GM12878 (cell line): ENCODE measurements around the gene TMEM182. TPM values are rescaled to one million over a fixed set of nuclear protein-coding genes. Genes with fewer than 3 reads are reported as not detected.

Experiments used
- ATAC-seq: fragments of 200-7000 bp; cut with Tn5 transposase; 3 replicates; pipeline ENCODE4 v1.9.1; 2020; ENCODE audit warnings: mild to moderate bottlenecking, moderate library complexity
- BruUV-seq: library from RNA; stranded (reverse); fragments of 400-500 nt; replicated peaks from 2 replicates; lab custom pipeline; 2021; lab: Mats Ljungman, UMichigan
- CTCF ChIA-PET: fragments of 300-600 bp; sonication (Branson Sonifier 250); formaldehyde crosslinking; extraction: SDS; loops from one replicate; lab custom pipeline; 2021; ENCODE audit warnings: inconsistent platforms; lab: Yijun Ruan, JAX
- POLR2A ChIA-PET: fragments of 350-600 bp; formaldehyde crosslinking; extraction: SDS; loops from one replicate; lab custom pipeline; 2021; ENCODE audit warnings: inconsistent platforms; lab: Charles Lee
- RAD21 ChIA-PET: fragments of 300-600 bp; sonication (Branson Sonifier 250); formaldehyde crosslinking; loops from one replicate; lab custom pipeline; 2023; ENCODE audit warnings: antibody characterized with exemption; ENCODE audit not compliant: unreplicated experiment; lab: Charles Lee
- SMC1A ChIA-PET: fragments of 300-600 bp; sonication (Branson Sonifier 250); formaldehyde crosslinking; loops from one replicate; lab custom pipeline; 2023; ENCODE audit not compliant: unreplicated experiment, uncharacterized antibody; lab: Charles Lee
- DNase-seq: peaks from one replicate; pipeline ENCODE4 v3.0.0-alpha.2; 2011; ENCODE audit warnings: low read depth, low spot score
- FAIRE-seq: peaks from 3 replicates; lab custom pipeline; 2011; peaks lifted over from hg19 to GRCh38; lab: Jason Lieb, UNC
- H2AFZ ChIP-seq: 2 replicates; pipeline ENCODE4 v1.6.0; 2011; ENCODE audit warnings: low read depth, low read length, control low read depth; ENCODE audit not compliant: control insufficient read depth
- H3K27ac ChIP-seq: 2 replicates; pipeline ENCODE4 v1.5.1; 2011; ENCODE audit warnings: control low read depth; ENCODE audit not compliant: control insufficient read depth, insufficient read depth
- H3K27me3 ChIP-seq, 2 experiments: replicated peaks in 1 of 2; 2 replicates each; pipeline versions ENCODE4 v1.6.0 to v1.6.1; 2011; ENCODE audit warnings: low read length in 1 of 2; ENCODE audit not compliant: control insufficient read depth in 2 of 2, insufficient read depth in 2 of 2
- H3K36me3 ChIP-seq, 2 experiments: 2 replicates each; pipeline ENCODE4 v1.5.1; 2011; ENCODE audit warnings: low read length in 1 of 2; ENCODE audit not compliant: control insufficient read depth in 2 of 2, insufficient read depth in 2 of 2
- H3K4me1 ChIP-seq: 2 replicates; pipeline ENCODE4 v1.6.1; 2011; ENCODE audit warnings: mild to moderate bottlenecking, low read length, moderate library complexity, mixed read lengths; ENCODE audit not compliant: control insufficient read depth, insufficient read depth
- H3K4me2 ChIP-seq: 2 replicates; pipeline ENCODE4 v1.6.0; 2011; ENCODE audit warnings: control low read depth; ENCODE audit not compliant: control insufficient read depth, insufficient read depth
- H3K4me3 ChIP-seq: fragments of 200-600 bp; sonication (generic); 2 replicates; pipeline ENCODE4 v1.5.1; 2016
- H3K79me2 ChIP-seq: 2 replicates; pipeline ENCODE4 v1.6.0; 2011; ENCODE audit warnings: low read length; ENCODE audit not compliant: control insufficient read depth, insufficient read depth
- H3K9ac ChIP-seq: 2 replicates; pipeline ENCODE4 v1.8.0; 2011; ENCODE audit warnings: low read length, control low read depth, mixed read lengths; ENCODE audit not compliant: control insufficient read depth, insufficient read depth
- H3K9me3 ChIP-seq: replicated peaks from 3 replicates; pipeline ENCODE4 v1.5.1; 2011; ENCODE audit warnings: mild to moderate bottlenecking, low read length; ENCODE audit not compliant: control insufficient read depth, insufficient read depth
- H4K20me1 ChIP-seq: 2 replicates; pipeline ENCODE4 v1.6.0; 2011; ENCODE audit not compliant: control insufficient read depth, insufficient read depth
- CBFB ChIP-seq: IDR thresholded peaks from 2 replicates; pipeline ENCODE4 v1.6.1; 2016; ENCODE audit warnings: antibody characterized with exemption, low read depth
- CEBPZ ChIP-seq: fragments of 150-350 bp; IDR thresholded peaks from 2 replicates; pipeline ENCODE4 v1.6.1; 2016; ENCODE audit warnings: low read depth, low read length
- CREM ChIP-seq: IDR thresholded peaks from 2 replicates; pipeline ENCODE4 v1.6.1; 2014; ENCODE audit warnings: antibody characterized with exemption, low read depth
- IKZF1 ChIP-seq: fragments of 450-650 bp; conservative IDR thresholded peaks from 2 replicates; pipeline ENCODE4 v1.6.1; 2017; ENCODE audit warnings: antibody characterized with exemption, mild to moderate bottlenecking
- MTA2 ChIP-seq: fragments of 450-650 bp; IDR thresholded peaks from 2 replicates; pipeline ENCODE4 v1.6.1; 2016; ENCODE audit warnings: low read depth, mild to moderate bottlenecking, moderate library complexity
- NKRF ChIP-seq: fragments of 450-650 bp; conservative IDR thresholded peaks from 2 replicates; pipeline ENCODE4 v1.6.1; 2017; ENCODE audit warnings: mild to moderate bottlenecking, moderate library complexity
- NR2C1 ChIP-seq: fragments of 450-650 bp; IDR thresholded peaks from 2 replicates; pipeline ENCODE4 v1.6.1; 2017; ENCODE audit warnings: antibody characterized with exemption, mild to moderate bottlenecking, moderate library complexity
- NR2C2 ChIP-seq: IDR thresholded peaks from 2 replicates; pipeline ENCODE4 v1.6.1; 2011; ENCODE audit warnings: borderline replicate concordance, low read depth; ENCODE audit not compliant: control insufficient read depth, insufficient read length
- RAD21 ChIP-seq: IDR thresholded peaks from 2 replicates; pipeline ENCODE4 v1.6.1; 2011; ENCODE audit warnings: mild to moderate bottlenecking, low read depth, low read length, moderate library complexity; ENCODE audit not compliant: insufficient read depth
- RELA ChIP-seq: fragments of 450-650 bp; IDR thresholded peaks from 2 replicates; pipeline ENCODE4 v1.8.0; 2014; ENCODE audit warnings: borderline replicate concordance; ENCODE audit not compliant: partially characterized antibody
- SUPT20H ChIP-seq: IDR thresholded peaks from 2 replicates; pipeline ENCODE4 v1.6.1; 2011; ENCODE audit warnings: low read depth, mild to moderate bottlenecking, low read length, moderate library complexity, borderline replicate concordance; ENCODE audit not compliant: control insufficient read depth
- TCF7 ChIP-seq: IDR thresholded peaks from 2 replicates; pipeline ENCODE4 v1.6.1; 2014; ENCODE audit warnings: antibody characterized with exemption, borderline replicate concordance
- ZNF217 ChIP-seq: fragments of 450-650 bp; IDR thresholded peaks from 2 replicates; pipeline ENCODE4 v1.6.1; 2017; ENCODE audit warnings: antibody characterized with exemption, mild to moderate bottlenecking
- ZNF274 ChIP-seq: IDR thresholded peaks from one replicate; pipeline ENCODE4 v1.8.0; 2011; ENCODE audit not compliant: insufficient read length, insufficient read depth
- ZNF622 ChIP-seq: fragments of 450-650 bp; IDR thresholded peaks from 2 replicates; pipeline ENCODE4 v1.6.1; 2017; ENCODE audit warnings: mild to moderate bottlenecking, inconsistent platforms
- WGBS: methylation state at CpG from one replicate; pipeline ENCODE4 v1.1.6; 2016; ENCODE audit warnings: low lambda C conversion rate; ENCODE audit not compliant: insufficient replicate concordance, insufficient coverage; ENCODE audit errors: missing lambda C conversion rate; 5-methylcytosine and 5-hydroxymethylcytosine counted together
- in situ Hi-C: fragments of 300-500 bp; cut with MboI; formaldehyde crosslinking; loops from 9 replicates; pipeline ENCODE4 v1.14.3; 2018; ENCODE audit warnings: mixed read lengths
- intact Hi-C: fragments of 100-400 bp; cut with micrococcal nuclease; formaldehyde crosslinking; loops from one replicate; pipeline ENCODE4 v1.14.2; 2022; ENCODE audit not compliant: unreplicated experiment
- polyA plus RNA-seq, 11 experiments: library from polyadenylated mRNA; depleted of rRNA in 4 of 11; unstranded in 6 of 11; stranded (reverse) in 5 of 11; fragments of >200 nt; fragmentation: Nextera tagmentation in 4 of 11; fragmentation: Illumina TruSeq in 1 of 11; extraction: Ambion mirVana in 4 of 11; extraction: Trizol in 1 of 11; gene quantifications; 1 replicate in 1 of 11; 2 replicates in 10 of 11; pipeline versions ENCODE4 v1.2.1 to v1.2.3, GENCODE V29; 2011 to 2016; ENCODE audit warnings: inconsistent platforms in 2 of 11, missing spikeins in 2 of 11, low read depth in 1 of 11
- total RNA-seq, 4 experiments: library from RNA; depleted of rRNA in 3 of 4; stranded (reverse); fragments of >200 nt in 3 of 4; fragmentation: Illumina TruSeq in 1 of 4; extraction: Trizol in 1 of 4; gene quantifications; 2 replicates each; pipeline versions ENCODE4 v1.2.1 to v1.2.3, GENCODE V29; 2013 to 2021

TMEM182 gene
- total and polyA plus RNA-seq, 10 of the 15 experiments (the other 5 are each of a cell fraction or from before 2014, with no cell fraction given), result 1.8 to 5.4 (median 3.1) TPM

- no peak overlapping the region for H2AFZ ChIP-seq
- H3K79me2 ChIP-seq, result no peaks in the 10 kb centered on the region
- 47% methylated on average over 9 of the region's 9 CpGs for WGBS
- CTCF ChIA-PET, result interaction anchor here (0.8 to 6.4 kb wide), 2 partner anchors 55 to 61 kb away, joined by 5 to 101 read pairs; no protein-coding TSS in a partner anchor
- intact Hi-C loops, result loop anchor here (10.0 kb wide), 1 partner anchor 195 kb away; the partner anchor contains the start of gene SLC9A2
- no peaks in the 10 kb centered on the region for H3K4me1 ChIP-seq
- POLR2A ChIA-PET, result no interaction called here
- H4K20me1 ChIP-seq, result no peaks in the 10 kb centered on the region
- no peaks in the 10 kb centered on the region for H3K36me3 ChIP-seq
- no peaks in the 10 kb centered on the region for H3K9me3 ChIP-seq
- no peak for DNase-seq
- SMC1A ChIA-PET, result no interaction called here
- H3K4me2 ChIP-seq, result no peak overlapping the region
- RAD21 ChIA-PET, result interaction anchor here (6.0 kb wide), 1 partner anchor 56 kb away, joined by 34 read pairs; no protein-coding TSS in a partner anchor
- FAIRE-seq, result no peak
- no TSS peak for BruUV-seq
- in situ Hi-C loops, result no loop called here
- no peaks in the 10 kb centered on the region for H3K27me3 ChIP-seq
- ATAC-seq, result no peak
- H3K27ac ChIP-seq, result no peak overlapping the region
- no peak overlapping the region for H3K9ac ChIP-seq
- H3K4me3 ChIP-seq, result no peak overlapping the region
- no peak for TF ChIP-seq CEBPZ
- TF ChIP-seq TCF7, result no peak
- no peak for TF ChIP-seq RAD21
- TF ChIP-seq SUPT20H, result no peak
- no peak for TF ChIP-seq CBFB
- TF ChIP-seq ZNF622, result no peak
- no peak for TF ChIP-seq ZNF217
- no peak for TF ChIP-seq NR2C1
- no peak for TF ChIP-seq MTA2
- TF ChIP-seq ZNF274, result no peak
- TF ChIP-seq CREM, result no peak
- no peak for TF ChIP-seq NR2C2
- TF ChIP-seq RELA, result no peak
- TF ChIP-seq NKRF, result no peak
- no peak for TF ChIP-seq IKZF1
Observed at GRCh38 chr2:102809291-102810189, 47.7 kb downstream of the TMEM182 start.
